ENCODE measurements around the gene WDR5B. TPM values are rescaled to one million over a fixed set of nuclear protein-coding genes. Genes with fewer than 3 reads are reported as not detected.

Gene WDR5B
- total RNA-seq, 5 donors from 2014 or later (not counting 1 experiment from before 2014, with no cell fraction given), result 5.8 to 11.6 (median 10.0) TPM

DNA sequence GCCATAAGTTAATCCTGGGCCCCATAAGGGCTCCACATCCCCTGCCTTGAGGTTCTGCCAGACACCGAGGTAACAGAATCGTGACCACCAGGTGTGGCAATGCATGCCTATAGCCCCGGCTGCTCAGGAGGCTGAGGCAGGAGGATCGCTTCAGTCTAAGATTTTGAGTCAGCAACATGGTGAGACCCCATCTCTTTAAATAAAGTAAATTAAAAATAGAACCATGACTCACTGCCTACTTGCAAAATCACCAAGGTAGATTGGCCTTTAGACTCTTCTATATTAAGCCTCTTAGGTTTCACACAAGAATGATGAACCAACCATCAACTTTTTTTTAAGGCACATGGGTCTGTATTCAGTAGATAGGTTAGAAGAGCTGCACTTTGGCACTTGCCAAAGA is 9.7 kb downstream of the WDR5B start:
- WGBS (ENCODE audit: insufficient coverage), result no CpG with 5 or more reads among the region's 4 CpGs
- POLR2A ChIA-PET, result interaction anchor here in 1 of 2 donors (0.7 kb wide), 1 partner anchor 10 kb away, joined by 5 read pairs; no protein-coding TSS in a partner anchor
- CTCF ChIA-PET, result interaction anchor here in 1 of 2 donors (1.0 kb wide), 1 partner anchor 13 kb away, joined by 4 read pairs; no protein-coding TSS in a partner anchor
- no peak overlapping the region for H3K27ac Mint-ChIP-seq
- no peaks in the 10 kb centered on the region for H3K27me3 Mint-ChIP-seq
- H3K4me1 ChIP-seq (ENCODE audit: control insufficient read depth in 1 of 2, extremely low read depth in 1 of 2, insufficient read depth in 2 of 2, low read length in 2 of 2), result no peaks in the 10 kb centered on the region
- ATAC-seq (replicated peaks in 1 of 4) (no peak), DNase-seq (no peak)
- no peak overlapping the region for H3K4me3 ChIP-seq (ENCODE audit: control insufficient read depth in 1 of 2, extremely low read depth in 1 of 2, low read length in 1 of 2)
- H3K4me1 Mint-ChIP-seq, result peaks cover 7 to 9% (median 8%) of the 10 kb centered on the region in 3 donors
- H3K9me3 ChIP-seq, result no peaks in the 10 kb centered on the region
- no peak overlapping the region for H3K4me3 Mint-ChIP-seq
- peaks cover 43% of the 10 kb centered on the region for H3K36me3 Mint-ChIP-seq
- H3K27me3 ChIP-seq (replicated peaks in 1 of 2; ENCODE audit: control insufficient read depth in 2 of 2, extremely low read depth in 1 of 2, insufficient read depth in 2 of 2, low read length in 1 of 2), result no peaks in the 10 kb centered on the region
- no peaks in the 10 kb centered on the region for H3K9me3 Mint-ChIP-seq
- H3K27ac ChIP-seq (ENCODE audit: low read length), result no peak overlapping the region
- peaks cover 0 to 78% of the 10 kb centered on the region in 2 donors for H3K36me3 ChIP-seq (ENCODE audit: control insufficient read depth in 2 of 2, extremely low read depth in 1 of 2, insufficient read depth in 1 of 2, low read length in 1 of 2)

DNA sequence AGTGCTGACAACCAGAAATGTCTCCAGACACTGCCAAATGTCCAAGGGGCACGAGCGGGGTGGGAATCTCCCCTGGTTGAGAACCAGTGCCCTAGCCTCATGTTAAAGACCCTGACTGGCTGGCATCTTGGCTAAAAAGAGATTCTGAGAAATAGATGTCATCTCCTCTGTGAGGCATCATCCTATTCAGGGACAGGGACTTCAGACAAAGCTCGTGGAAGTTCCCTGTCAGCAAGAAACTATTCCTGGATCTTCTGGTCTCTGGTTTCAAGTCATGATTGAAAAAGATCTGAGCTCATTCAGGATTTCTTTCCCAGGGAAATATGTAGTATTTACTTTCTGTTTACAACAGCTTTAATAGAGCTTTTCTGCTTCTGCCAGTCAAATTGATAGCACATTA is 10.8 kb downstream of the WDR5B start:
- no peaks in the 10 kb centered on the region for H3K9me3 Mint-ChIP-seq
- ATAC-seq (replicated peaks in 1 of 4) (no peak), DNase-seq (no peak)
- CTCF ChIA-PET, result no interaction called here
- Histone ChIP-seq H3K4me3 (ENCODE audit: control insufficient read depth in 1 of 2, extremely low read depth in 1 of 2, low read length in 1 of 2) (no peak overlapping the region), H3K4me1 (ENCODE audit: control insufficient read depth in 1 of 2, extremely low read depth in 1 of 2, insufficient read depth in 2 of 2, low read length in 2 of 2) (no peaks in the 10 kb centered on the region), H3K9me3 (no peaks in the 10 kb centered on the region), H3K27ac (ENCODE audit: low read length) (no peak overlapping the region), H3K36me3 (ENCODE audit: control insufficient read depth in 2 of 2, extremely low read depth in 1 of 2, insufficient read depth in 1 of 2, low read length in 1 of 2) (peaks cover 0 to 67% of the 10 kb centered on the region in 2 donors), H3K27me3 (replicated peaks in 1 of 2; ENCODE audit: control insufficient read depth in 2 of 2, extremely low read depth in 1 of 2, insufficient read depth in 2 of 2, low read length in 1 of 2) (no peaks in the 10 kb centered on the region)
- WGBS (ENCODE audit: insufficient coverage), result 100% methylated on average over 2 of the region's 3 CpGs
- no peak overlapping the region for H3K4me3 Mint-ChIP-seq
- no peaks in the 10 kb centered on the region for H3K27me3 Mint-ChIP-seq
- H3K27ac Mint-ChIP-seq, result no peak overlapping the region
- POLR2A ChIA-PET, result interaction anchor here in 1 of 2 donors (1.0 kb wide), 1 partner anchor 21 kb away, joined by 5 read pairs; the partner anchor contains the start of gene FAM162A
- peaks cover 5 to 9% (median 6%) of the 10 kb centered on the region in 3 donors for H3K4me1 Mint-ChIP-seq
- H3K36me3 Mint-ChIP-seq, result peaks cover 39% of the 10 kb centered on the region

GRCh38 chr3:122403489-122403888 is 12.4 kb downstream of the WDR5B start:
- Mint-ChIP-seq H3K4me3 (no peak overlapping the region), H3K9me3 (no peaks in the 10 kb centered on the region), H3K36me3 (peaks cover 31% of the 10 kb centered on the region), H3K4me1 (peaks cover 0 to 9% (median 2%) of the 10 kb centered on the region in 3 donors), H3K27ac (no peak overlapping the region), H3K27me3 (no peaks in the 10 kb centered on the region)
- ATAC-seq (replicated peaks in 1 of 4), result no peak
- CTCF ChIA-PET, result interaction anchor here in 1 of 2 donors (1.3 kb wide), 1 partner anchor 19 kb away, joined by 3 read pairs; the partner anchor contains the start of gene FAM162A
- 90% methylated on average over 6 of the region's 6 CpGs for WGBS (ENCODE audit: insufficient coverage)
- Histone ChIP-seq H3K27me3 (replicated peaks in 1 of 2; ENCODE audit: control insufficient read depth in 2 of 2, extremely low read depth in 1 of 2, insufficient read depth in 2 of 2, low read length in 1 of 2) (no peaks in the 10 kb centered on the region), H3K9me3 (no peaks in the 10 kb centered on the region), H3K27ac (ENCODE audit: low read length) (no peak overlapping the region), H3K36me3 (ENCODE audit: control insufficient read depth in 2 of 2, extremely low read depth in 1 of 2, insufficient read depth in 1 of 2, low read length in 1 of 2) (peaks cover 0 to 51% of the 10 kb centered on the region in 2 donors), H3K4me3 (ENCODE audit: control insufficient read depth in 1 of 2, extremely low read depth in 1 of 2, low read length in 1 of 2) (no peak overlapping the region), H3K4me1 (ENCODE audit: control insufficient read depth in 1 of 2, extremely low read depth in 1 of 2, insufficient read depth in 2 of 2, low read length in 2 of 2) (no peaks in the 10 kb centered on the region)
- POLR2A ChIA-PET, result no interaction called here
- DNase-seq, result no peak

DNA sequence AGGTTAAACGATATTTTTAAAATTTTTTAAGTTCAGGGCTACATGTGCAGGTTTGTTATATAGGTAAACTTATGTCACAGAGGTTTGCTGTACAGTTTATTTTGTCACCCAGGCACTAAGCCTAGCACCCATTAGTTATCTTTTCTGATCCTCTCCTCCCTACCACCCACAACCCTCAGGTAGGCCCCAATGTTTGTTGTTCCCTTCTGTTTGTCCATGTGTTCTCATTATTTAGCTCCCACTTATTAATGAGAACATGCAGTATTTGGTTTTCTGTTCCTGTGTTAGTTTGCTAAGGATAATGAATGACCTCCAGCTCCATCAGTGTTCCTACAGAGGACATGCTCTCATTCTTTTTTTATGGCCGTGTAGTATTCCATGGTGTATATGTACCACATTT is 16.9 kb downstream of the WDR5B start:
- no peaks in the 10 kb centered on the region for H3K27me3 Mint-ChIP-seq
- H3K9me3 Mint-ChIP-seq, result no peaks in the 10 kb centered on the region
- Histone ChIP-seq H3K27me3 (replicated peaks in 1 of 2; ENCODE audit: control insufficient read depth in 2 of 2, extremely low read depth in 1 of 2, insufficient read depth in 2 of 2, low read length in 1 of 2) (no peaks in the 10 kb centered on the region), H3K4me3 (ENCODE audit: control insufficient read depth in 1 of 2, extremely low read depth in 1 of 2, low read length in 1 of 2) (no peak overlapping the region), H3K27ac (ENCODE audit: low read length) (no peak overlapping the region), H3K9me3 (no peaks in the 10 kb centered on the region), H3K36me3 (ENCODE audit: control insufficient read depth in 2 of 2, extremely low read depth in 1 of 2, insufficient read depth in 1 of 2, low read length in 1 of 2) (peaks cover 0 to 14% of the 10 kb centered on the region in 2 donors), H3K4me1 (ENCODE audit: control insufficient read depth in 1 of 2, extremely low read depth in 1 of 2, insufficient read depth in 2 of 2, low read length in 2 of 2) (no peaks in the 10 kb centered on the region)
- H3K4me3 Mint-ChIP-seq, result no peak overlapping the region
- ChIA-PET POLR2A (no interaction called here), CTCF (no interaction called here)
- H3K36me3 Mint-ChIP-seq, result peaks cover 18% of the 10 kb centered on the region
- ATAC-seq (replicated peaks in 1 of 4), result no peak
- peaks cover 7 to 23% (median 11%) of the 10 kb centered on the region in 3 donors for H3K4me1 Mint-ChIP-seq
- no peak for DNase-seq
- no peak overlapping the region for H3K27ac Mint-ChIP-seq
- WGBS (ENCODE audit: insufficient coverage), result no CpG with 5 or more reads among the region's 2 CpGs

DNA sequence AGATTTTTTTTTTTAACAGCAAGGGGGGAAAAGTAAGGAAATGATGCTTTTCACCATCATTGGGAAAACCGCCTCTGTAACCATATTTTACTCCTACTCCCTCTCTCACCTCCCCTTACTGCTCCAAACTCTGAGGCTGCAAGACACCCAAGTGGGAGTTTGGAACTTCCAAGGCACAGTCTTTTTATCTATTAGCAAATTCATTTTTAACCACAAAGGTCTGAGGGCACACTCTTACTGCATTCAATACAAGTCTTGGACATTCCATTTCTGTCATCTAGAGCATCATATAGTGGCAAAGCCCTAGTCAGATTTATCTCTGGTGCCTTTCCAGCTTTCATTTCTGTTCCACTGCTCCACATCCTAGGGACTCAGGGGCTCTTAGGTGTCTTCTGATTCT is 18.7 kb downstream of the WDR5B start:
- CTCF ChIA-PET, result interaction anchor here in 1 of 2 donors (0.7 to 1.3 kb wide), 2 partner anchors 13 to 19 kb away, joined by 3 to 5 read pairs; partner anchors contain the start of gene FAM162A

DNA sequence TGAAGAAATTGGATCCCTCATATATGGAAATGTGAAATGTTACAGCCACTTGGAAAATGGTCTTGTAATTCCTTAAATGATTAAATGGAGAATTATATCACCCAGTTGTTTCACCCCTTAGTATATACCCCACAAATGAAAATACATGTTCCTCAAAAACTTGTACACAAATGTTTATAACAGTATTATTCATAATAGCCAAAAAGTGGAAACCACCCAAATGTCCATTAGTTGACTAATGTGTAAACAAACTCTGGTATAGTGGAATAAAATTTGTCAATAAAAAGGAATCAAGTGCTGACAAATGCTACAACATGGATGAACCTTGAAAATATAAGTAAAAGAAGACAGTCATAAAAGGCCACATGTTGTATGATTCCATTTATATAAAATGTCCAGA is 19.4 kb downstream of the WDR5B start:
- no peaks in the 10 kb centered on the region for H3K27me3 Mint-ChIP-seq
- no peak overlapping the region for H3K4me3 Mint-ChIP-seq
- no peak overlapping the region for H3K27ac Mint-ChIP-seq
- Histone ChIP-seq H3K9me3 (no peaks in the 10 kb centered on the region), H3K4me1 (ENCODE audit: control insufficient read depth in 1 of 2, extremely low read depth in 1 of 2, insufficient read depth in 2 of 2, low read length in 2 of 2) (no peaks in the 10 kb centered on the region), H3K4me3 (ENCODE audit: control insufficient read depth in 1 of 2, extremely low read depth in 1 of 2, low read length in 1 of 2) (no peak overlapping the region), H3K36me3 (ENCODE audit: control insufficient read depth in 2 of 2, extremely low read depth in 1 of 2, insufficient read depth in 1 of 2, low read length in 1 of 2) (peaks cover 0 to 4% of the 10 kb centered on the region in 2 donors), H3K27ac (ENCODE audit: low read length) (no peak overlapping the region), H3K27me3 (replicated peaks in 1 of 2; ENCODE audit: control insufficient read depth in 2 of 2, extremely low read depth in 1 of 2, insufficient read depth in 2 of 2, low read length in 1 of 2) (no peaks in the 10 kb centered on the region)
- ATAC-seq (replicated peaks in 1 of 4), result no peak
- CTCF ChIA-PET, result interaction anchor here in 1 of 2 donors (1.4 kb wide), 1 partner anchor 13 kb away, joined by 5 read pairs; the partner anchor contains the start of gene FAM162A
- POLR2A ChIA-PET, result interaction anchor here in 1 of 2 donors (0.7 kb wide), 2 partner anchors 13 to 35 kb away, joined by 3 to 4 read pairs; partner anchors contain the start of gene FAM162A
- peaks cover 10% of the 10 kb centered on the region for H3K36me3 Mint-ChIP-seq
- peaks cover 10 to 15% (median 14%) of the 10 kb centered on the region in 3 donors for H3K4me1 Mint-ChIP-seq
- no peaks in the 10 kb centered on the region for H3K9me3 Mint-ChIP-seq
- no peak for DNase-seq

More for the DNA sequence above, 18.7 kb downstream of the WDR5B start:
- ATAC-seq (replicated peaks in 1 of 4), result no peak
- H3K27ac Mint-ChIP-seq, result no peak overlapping the region
- no peak for DNase-seq
- WGBS (ENCODE audit: insufficient coverage), result 80% methylated on average over 1 of the region's 1 CpG
- Histone ChIP-seq H3K27me3 (replicated peaks in 1 of 2; ENCODE audit: control insufficient read depth in 2 of 2, extremely low read depth in 1 of 2, insufficient read depth in 2 of 2, low read length in 1 of 2) (no peaks in the 10 kb centered on the region), H3K36me3 (ENCODE audit: control insufficient read depth in 2 of 2, extremely low read depth in 1 of 2, insufficient read depth in 1 of 2, low read length in 1 of 2) (peaks cover 0 to 4% of the 10 kb centered on the region in 2 donors), H3K4me1 (ENCODE audit: control insufficient read depth in 1 of 2, extremely low read depth in 1 of 2, insufficient read depth in 2 of 2, low read length in 2 of 2) (no peaks in the 10 kb centered on the region), H3K27ac (ENCODE audit: low read length) (no peak overlapping the region), H3K9me3 (no peaks in the 10 kb centered on the region), H3K4me3 (ENCODE audit: control insufficient read depth in 1 of 2, extremely low read depth in 1 of 2, low read length in 1 of 2) (no peak overlapping the region)
- H3K4me3 Mint-ChIP-seq, result no peak overlapping the region
- peaks cover 10% of the 10 kb centered on the region for H3K36me3 Mint-ChIP-seq
- peaks cover 10 to 15% (median 14%) of the 10 kb centered on the region in 3 donors for H3K4me1 Mint-ChIP-seq
- POLR2A ChIA-PET, result no interaction called here
- H3K9me3 Mint-ChIP-seq, result no peaks in the 10 kb centered on the region
- no peaks in the 10 kb centered on the region for H3K27me3 Mint-ChIP-seq

Data from T-cell (primary cell).